HG02852 (cell line): ENCODE results near the gene PGLYRP1.

Experiments
- ATAC-seq: cut with Tn5 transposase; IDR thresholded peaks from one replicate; pipeline ENCODE4 v1.9.1; 2021; ENCODE audit warnings: mild to moderate bottlenecking, moderate library complexity; ENCODE audit not compliant: unreplicated experiment

Gene PGLYRP1

DNA sequence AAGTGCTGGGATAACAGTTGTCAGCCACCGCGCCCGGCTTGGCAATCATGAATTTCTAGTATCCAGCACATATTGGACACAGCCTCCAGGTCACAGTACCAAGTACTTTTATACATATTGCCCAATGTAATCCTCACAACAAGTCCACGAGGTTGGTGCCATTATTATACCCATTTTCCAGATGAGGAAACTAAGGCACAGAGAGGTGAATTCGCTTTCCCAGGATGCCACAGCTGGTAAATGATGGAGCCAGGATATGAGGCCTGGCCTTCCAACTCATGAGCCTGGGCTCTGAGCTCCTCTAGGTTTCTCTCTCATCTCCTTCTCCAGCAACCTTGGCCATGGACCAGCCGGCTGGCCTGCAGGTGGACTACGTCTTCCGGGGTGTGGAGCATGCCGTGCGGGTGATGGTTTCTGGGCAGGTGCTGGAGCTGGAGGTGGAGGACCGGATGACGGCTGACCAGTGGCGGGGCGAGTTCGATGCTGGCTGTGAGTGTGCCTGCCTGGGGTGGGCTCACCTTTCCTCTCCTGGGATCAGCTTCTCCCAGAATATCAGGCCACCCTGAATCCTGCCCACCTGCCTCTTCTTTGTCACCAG lies 20.1 kb downstream of the PGLYRP1 start:
- no peak for ATAC-seq

- no peak for ATAC-seq
Observed at GRCh38 chr19:46000491-46001246, 22.2 kb downstream of the PGLYRP1 start.

GRCh38 chr19:45999653-46000121 lies 23.2 kb downstream of the PGLYRP1 start:
- ATAC-seq: no peak

DNA sequence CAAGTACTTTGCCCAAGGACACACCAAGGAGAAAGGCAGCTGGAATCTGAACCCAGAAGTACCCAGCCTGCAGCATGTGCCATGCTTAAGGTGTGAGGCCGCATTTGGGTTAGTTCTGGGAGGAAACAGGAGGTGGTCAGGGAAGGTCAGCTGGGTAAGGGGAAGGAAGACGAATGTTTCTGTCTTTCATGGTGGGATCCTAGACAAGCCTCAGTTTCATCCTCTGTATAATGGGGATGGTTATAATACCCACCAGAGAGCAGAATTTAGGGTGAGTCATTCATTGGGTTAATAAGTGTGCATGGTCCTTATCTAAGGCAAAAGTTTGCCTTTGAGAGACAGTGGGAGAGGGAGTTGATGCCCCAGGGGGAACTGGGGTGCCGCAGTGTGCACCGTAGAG lies 24.0 kb downstream of the PGLYRP1 start:
- ATAC-seq: no peak

- no peak for ATAC-seq
Observed at GRCh38 chr19:45996933-45997332, 25.9 kb downstream of the PGLYRP1 start.

DNA sequence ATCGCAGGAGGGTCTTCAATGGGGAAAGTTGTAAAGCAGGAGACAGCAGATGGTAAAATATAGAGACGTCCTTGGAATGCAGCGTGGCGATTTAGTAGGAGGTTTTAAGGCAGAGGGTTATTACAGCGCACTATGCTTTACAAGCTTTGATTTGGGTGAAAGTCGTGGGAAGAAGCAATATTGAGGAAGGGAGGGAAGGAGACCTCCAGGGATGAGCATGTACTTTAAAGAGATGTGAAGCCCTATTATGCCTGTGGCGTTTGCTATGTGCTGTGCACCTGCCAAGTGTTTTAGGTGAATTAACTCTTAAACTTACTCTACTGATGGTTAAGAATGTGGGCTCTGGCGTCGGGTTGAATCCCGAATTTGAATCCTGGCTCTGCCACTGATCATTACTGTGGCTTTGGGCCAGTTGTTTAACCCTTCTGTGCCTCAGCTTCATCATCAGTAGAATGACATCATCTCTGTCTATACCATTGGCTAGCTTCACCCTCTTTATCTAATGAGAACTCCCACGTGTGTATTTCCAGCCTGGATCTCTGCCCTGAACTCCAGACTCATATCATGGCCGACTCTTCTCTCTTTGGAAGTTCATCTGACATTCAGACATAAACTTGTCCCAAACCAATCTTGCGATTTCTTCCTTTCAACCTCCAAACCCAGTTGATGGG lies 27.0 kb downstream of the PGLYRP1 start:
- no peak for ATAC-seq

- ATAC-seq: peak; percentile 96
Observed at GRCh38 chr19:45994998-45995714, 27.7 kb downstream of the PGLYRP1 start, which contains the start of gene CCDC61. CCDC61 (plus strand) TSS chr19:45995467; CDS start chr19:46003019, 7,552 bp downstream.

DNA sequence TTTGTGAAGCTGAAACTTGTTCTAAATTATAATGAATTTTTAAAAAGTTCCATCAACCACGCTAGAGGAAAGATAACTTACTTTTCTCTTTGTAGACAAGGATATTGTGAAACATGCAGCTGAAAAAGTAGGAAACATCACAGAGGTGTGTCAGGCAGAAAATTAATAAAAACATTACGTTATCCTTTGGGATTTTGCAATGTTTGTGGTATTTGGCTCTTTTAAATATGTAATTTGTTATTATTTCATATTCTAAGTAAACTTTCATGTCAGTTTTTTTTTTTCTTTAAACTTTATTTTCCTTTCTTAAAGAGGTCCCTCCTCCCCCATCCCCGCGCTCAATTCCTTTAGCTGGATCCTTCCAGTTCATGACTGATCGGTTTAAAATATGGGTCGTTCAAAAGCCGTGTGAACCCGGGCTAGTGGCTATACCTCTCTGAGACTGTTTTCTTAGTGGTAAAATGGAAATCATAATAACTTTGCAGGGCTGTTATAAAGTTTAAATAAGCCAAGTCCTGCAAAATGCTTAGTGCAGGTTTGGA lies 28.3 kb downstream of the PGLYRP1 start:
- no peak for ATAC-seq

DNA sequence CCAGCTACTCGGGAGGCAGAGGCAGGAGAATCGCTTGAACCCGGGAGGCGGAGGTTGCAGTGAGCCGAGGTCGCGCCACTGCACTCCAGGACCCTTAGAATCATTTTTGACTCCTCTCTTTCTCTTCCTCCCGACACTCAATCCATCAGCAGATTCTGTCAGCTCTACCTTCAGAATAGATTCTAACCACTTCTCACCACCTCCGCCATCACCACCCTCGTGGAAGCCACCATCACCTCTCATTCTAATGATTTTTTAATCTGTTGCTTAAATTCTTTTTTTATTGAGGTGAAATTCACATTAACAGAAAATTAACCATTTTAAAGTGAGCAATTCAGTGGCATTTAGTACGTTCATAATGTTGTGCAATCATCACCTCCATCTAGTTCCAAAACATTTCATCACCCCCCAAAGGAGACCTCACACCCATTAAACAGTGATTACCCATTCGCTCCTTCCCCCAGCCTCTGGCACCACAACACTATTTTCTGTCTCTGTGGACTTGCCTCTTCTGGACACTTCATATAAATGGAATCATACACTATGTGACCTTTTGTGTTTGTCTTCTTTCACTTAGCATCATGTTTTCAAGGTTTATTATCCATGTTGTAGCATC lies 32.6 kb downstream of the PGLYRP1 start:
- ATAC-seq: no peak

- no peak for ATAC-seq
Observed at GRCh38 chr19:45985321-45985720, 37.5 kb downstream of the PGLYRP1 start.

DNA sequence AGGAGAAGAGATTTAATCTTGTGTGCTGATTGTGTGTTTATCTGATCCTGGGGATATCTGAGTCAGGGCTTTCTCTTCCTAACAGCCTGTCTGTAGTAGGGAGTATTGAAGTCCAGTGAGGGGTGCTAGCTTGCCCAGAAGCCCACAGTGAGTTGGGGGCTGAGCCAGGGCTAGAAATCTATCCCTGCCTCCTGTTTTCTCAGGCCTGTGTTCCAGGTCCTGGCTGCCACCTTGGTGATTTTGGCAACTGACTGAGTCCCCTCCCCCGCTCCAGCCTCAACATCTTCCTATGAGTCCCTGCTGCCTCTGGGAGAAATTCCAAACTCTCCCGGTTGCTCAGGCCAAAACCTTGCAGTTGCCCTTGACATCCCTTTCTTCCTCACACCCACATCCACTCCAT lies 41.5 kb downstream of the PGLYRP1 start:
- ATAC-seq: no peak

GRCh38 chr19:45978156-45978555 lies 44.7 kb downstream of the PGLYRP1 start:
- no peak for ATAC-seq

GRCh38 chr19:45976178-45976577 lies 46.7 kb downstream of the PGLYRP1 start:
- ATAC-seq: no peak

DNA sequence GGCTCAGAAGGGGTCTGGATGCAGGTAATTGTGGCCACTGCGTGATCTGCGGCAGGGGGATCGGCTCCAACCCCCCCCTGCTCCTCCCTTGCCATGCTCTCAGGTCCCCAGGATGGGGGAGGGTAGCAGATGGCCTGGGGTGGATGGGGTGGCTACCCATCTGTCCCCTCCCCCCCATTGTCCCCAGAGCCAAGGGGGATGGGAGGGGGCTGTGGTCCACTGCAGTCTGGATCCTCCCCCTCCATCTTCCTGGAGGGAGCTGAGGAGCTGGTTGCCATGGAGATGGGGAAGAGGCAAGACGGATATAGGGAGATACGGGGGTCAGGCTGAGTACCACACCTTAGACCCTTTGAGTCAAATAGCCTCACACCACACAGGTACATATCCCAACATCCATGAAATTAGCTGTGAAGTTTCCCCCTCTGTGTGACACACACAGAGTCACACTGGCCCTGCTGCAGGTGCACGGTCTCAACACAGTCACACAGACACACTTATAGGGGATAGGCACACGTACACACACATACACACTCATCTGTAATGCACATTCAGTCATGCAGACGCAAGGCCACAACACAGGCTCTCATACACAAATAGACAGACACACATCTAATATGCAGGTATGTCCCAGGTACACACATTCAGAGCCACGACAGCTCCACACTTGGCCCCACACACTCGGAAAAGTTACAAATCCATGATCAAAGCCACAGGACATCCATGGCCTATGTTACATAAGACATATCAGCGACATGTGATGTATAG lies 47.4 kb downstream of the PGLYRP1 start:
- ATAC-seq: no peak

DNA sequence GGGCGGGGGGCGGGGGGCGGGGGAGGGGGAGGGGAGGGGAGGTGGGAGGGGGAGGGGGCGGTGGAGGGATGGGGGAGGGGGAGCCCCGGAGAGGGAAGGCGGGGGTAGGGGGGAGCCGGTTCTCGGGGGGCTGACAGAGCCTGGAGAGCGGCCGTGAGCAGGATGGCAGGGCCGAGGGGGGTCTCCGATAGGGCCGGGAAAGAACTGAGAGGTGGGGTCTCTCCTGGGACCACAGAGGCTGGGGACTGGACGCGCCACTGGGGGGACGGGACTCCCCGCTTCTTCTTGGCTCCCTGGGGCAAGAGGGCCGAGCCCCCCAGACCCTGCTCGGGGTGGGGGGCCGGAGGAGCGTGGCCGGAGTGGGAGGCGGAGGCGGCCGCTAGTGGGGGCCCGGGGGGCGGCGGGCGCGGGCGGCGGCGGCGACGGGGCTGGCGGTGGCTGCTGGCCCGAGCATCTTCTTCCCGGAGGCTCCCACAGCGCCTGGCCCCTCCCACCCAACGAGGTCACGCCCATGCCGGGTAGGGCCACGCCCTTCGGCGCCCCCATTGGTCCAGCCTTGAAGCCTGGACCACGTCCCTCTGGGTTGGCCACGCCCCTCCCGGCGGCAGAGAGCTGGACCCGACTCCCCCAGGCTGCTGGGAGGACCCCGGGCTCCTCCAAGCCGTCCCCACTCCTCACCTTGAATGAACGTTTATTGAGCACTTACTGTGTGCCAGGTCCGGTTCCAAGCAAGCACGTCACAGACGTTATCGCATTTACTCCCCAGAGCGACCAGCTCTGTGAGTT lies 49.1 kb downstream of the PGLYRP1 start, which contains the start of gene NOVA2:
Gene NOVA2, minus strand, starts transcription at position 313 of the 786 bp plus-strand sequence. CDS start 514 bp downstream, outside the sequence.
- no peak for ATAC-seq

- ATAC-seq: no peak
Observed at GRCh38 chr19:45972947-45973540, 49.8 kb downstream of the PGLYRP1 start.

DNA sequence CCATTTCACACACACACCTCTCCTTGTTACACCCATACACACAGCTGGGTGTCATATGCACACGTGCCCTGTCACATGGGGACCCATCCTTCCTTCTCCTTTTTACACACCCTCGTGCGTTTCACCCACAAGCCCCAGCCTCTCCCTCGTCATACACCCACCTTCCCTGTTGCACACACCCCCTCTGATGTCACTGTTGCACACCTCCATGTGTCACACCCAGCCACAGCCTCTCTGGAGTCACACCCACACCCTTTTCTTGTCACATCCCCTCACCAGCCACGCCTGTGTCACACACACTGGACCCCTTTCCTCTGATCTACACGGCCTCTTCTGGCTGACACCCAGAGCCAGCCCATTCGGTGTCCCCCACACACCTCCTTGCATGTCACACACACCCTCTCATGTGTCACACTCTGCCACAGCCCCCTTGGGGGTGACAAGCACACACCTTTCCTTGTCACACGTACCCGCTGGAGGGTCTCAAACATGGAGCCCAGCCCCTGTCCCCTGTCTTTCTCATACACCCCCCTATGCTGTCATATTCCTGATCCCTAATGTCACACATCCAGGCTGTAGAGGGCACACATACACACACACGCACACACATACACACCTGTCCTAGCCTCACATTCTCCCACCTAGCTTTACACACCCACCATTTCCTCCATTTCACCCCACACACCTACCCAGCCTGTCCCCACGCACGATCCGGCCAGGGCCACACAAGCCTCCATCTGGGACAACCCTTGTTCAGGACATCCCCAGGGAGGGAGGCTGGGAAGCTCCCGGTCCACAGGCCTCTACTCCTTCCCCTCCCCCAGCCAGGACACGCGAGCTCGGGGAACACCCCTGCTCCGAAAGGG lies 50.5 kb downstream of the PGLYRP1 start:
- ATAC-seq: no peak
